DOHH2 (cell line): ENCODE results near the gene PTER.

Source experiments
- H3F3A ChIP-seq: fragments of 200-600 bp; sonication (generic), shearing (Covaris generic); 2 replicates; pipeline ENCODE4 v1.6.0; 2016; ENCODE audit warnings: antibody characterized with exemption, mild to moderate bottlenecking; ENCODE audit not compliant: control insufficient read depth, insufficient read depth
- H3K27ac ChIP-seq: fragments of 200-600 bp; sonication (generic); 2 replicates; pipeline ENCODE4 v1.5.1; 2014; ENCODE audit warnings: low read depth, mild to moderate bottlenecking, low read length, moderate library complexity
- H3K27me3 ChIP-seq: fragments of 200-600 bp; sonication (generic); 2 replicates; pipeline ENCODE4 v1.6.1; 2014; ENCODE audit warnings: mild to moderate bottlenecking, low read length, mixed read lengths; ENCODE audit not compliant: control insufficient read depth
- H3K36me3 ChIP-seq: fragments of 200-600 bp; sonication (generic); 2 replicates; pipeline ENCODE4 v1.6.1; 2014; ENCODE audit warnings: mild to moderate bottlenecking, low read length, moderate library complexity, mixed read lengths; ENCODE audit not compliant: control insufficient read depth
- H3K4me1 ChIP-seq: fragments of 200-600 bp; sonication (generic); 2 replicates; pipeline ENCODE4 v1.6.1; 2014; ENCODE audit warnings: mild to moderate bottlenecking, low read length, mixed read lengths; ENCODE audit not compliant: control insufficient read depth
- H3K4me2 ChIP-seq: fragments of 200-600 bp; sonication (generic); 2 replicates; pipeline ENCODE4 v1.6.0; 2014; ENCODE audit warnings: mild to moderate bottlenecking, low read length, moderate library complexity
- H3K4me3 ChIP-seq: fragments of 200-600 bp; sonication (generic); 2 replicates; pipeline ENCODE4 v1.5.1; 2014; ENCODE audit warnings: mild to moderate bottlenecking, low read length, mixed read lengths
- H3K79me2 ChIP-seq: fragments of 200-600 bp; sonication (generic); 2 replicates; pipeline ENCODE4 v1.6.1; 2014; ENCODE audit warnings: mild to moderate bottlenecking, low read length, mixed read lengths; ENCODE audit not compliant: control insufficient read depth
- H3K9me2 ChIP-seq: fragments of 200-600 bp; sonication (generic); replicated peaks from 2 replicates; pipeline ENCODE4 v1.6.1; 2014; ENCODE audit warnings: mild to moderate bottlenecking, low read length, mixed read lengths; ENCODE audit not compliant: control insufficient read depth
- H3K9me3 ChIP-seq: fragments of 200-600 bp; sonication (generic); 2 replicates; pipeline ENCODE4 v1.6.1; 2014; ENCODE audit warnings: antibody characterized with exemption, low read length, mixed read lengths; ENCODE audit not compliant: control insufficient read depth, insufficient read depth
- H4K20me1 ChIP-seq: fragments of 200-600 bp; sonication (generic); 2 replicates; pipeline ENCODE4 v1.6.0; 2014; ENCODE audit warnings: low read depth, mild to moderate bottlenecking, antibody characterized with exemption, low read length, moderate library complexity; ENCODE audit not compliant: control insufficient read depth, insufficient read depth
- CTCF ChIP-seq: fragments of 200-600 bp; sonication (generic); IDR thresholded peaks from one replicate; pipeline ENCODE4 v1.5.1; 2014; ENCODE audit warnings: antibody characterized with exemption, mild to moderate bottlenecking, low read depth, low read length; ENCODE audit not compliant: poor library complexity, severe bottlenecking
- EZH2phosphoT487 ChIP-seq: fragments of 200-600 bp; sonication (generic); IDR thresholded peaks from 2 replicates; pipeline ENCODE4 v1.6.1; 2017; ENCODE audit warnings: borderline replicate concordance, mild to moderate bottlenecking, antibody characterized with exemption, low read length, moderate library complexity, mixed read lengths

PTER gene

GRCh38 chr10:16481052-16481728 is 44.4 kb downstream of the PTER start:
- Histone ChIP-seq H3K27me3 (no peaks in the 10 kb centered on the region), H3K27ac (no peak overlapping the region), H3F3A (no peaks in the 10 kb centered on the region), H3K36me3 (peaks cover 3% of the 10 kb centered on the region), H3K4me1 (no peaks in the 10 kb centered on the region), H3K79me2 (no peaks in the 10 kb centered on the region), H3K4me3 (no peak overlapping the region), H4K20me1 (no peaks in the 10 kb centered on the region), H3K9me3 (no peaks in the 10 kb centered on the region), H3K9me2 (no peaks in the 10 kb centered on the region), H3K4me2 (no peak overlapping the region)
- no peak for TF ChIP-seq EZH2phosphoT487
- TF ChIP-seq CTCF: no peak

DNA sequence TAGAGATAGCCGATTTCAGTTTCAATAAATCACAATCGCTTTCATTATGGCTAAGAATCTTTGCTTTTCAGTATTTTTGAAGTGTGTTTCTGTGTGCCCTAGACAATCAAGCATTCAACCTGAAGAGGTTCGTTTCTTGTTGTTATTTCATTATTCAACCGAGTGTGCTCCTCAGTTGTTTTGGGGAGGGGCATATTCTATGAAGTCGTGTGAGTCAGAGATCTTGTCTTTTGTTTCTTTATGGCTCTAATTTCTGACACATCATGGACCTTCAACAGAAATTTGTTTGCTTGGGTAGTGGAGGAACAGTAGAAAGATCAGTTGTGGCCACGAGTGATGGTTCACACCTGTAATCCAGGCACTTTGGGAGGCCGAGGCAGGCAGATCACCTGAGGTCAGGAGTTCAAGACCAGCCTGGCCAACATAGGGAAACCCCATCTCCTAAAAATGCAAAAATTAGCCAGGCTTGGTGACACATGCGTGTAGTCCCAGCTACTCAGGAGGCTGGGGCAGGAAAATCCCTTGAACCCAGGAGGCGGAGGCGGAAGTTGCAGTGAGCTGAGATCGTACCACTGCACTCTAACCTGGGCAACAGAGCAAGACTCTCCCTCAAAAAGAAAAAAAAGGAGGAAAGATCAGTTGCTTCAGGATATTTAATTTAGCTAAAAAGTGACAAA is 46.6 kb downstream of the PTER start:
- no peaks in the 10 kb centered on the region for H3K4me1 ChIP-seq
- H3K79me2 ChIP-seq: no peaks in the 10 kb centered on the region
- H3F3A ChIP-seq: no peaks in the 10 kb centered on the region
- no peak overlapping the region for H3K4me3 ChIP-seq
- H3K27me3 ChIP-seq: no peaks in the 10 kb centered on the region
- no peaks in the 10 kb centered on the region for H4K20me1 ChIP-seq
- no peak overlapping the region for H3K4me2 ChIP-seq
- no peak overlapping the region for H3K27ac ChIP-seq
- H3K36me3 ChIP-seq: peaks cover 14% of the 10 kb centered on the region
- H3K9me3 ChIP-seq: no peaks in the 10 kb centered on the region
- no peak for TF ChIP-seq CTCF
- TF ChIP-seq EZH2phosphoT487: no peak
- no peaks in the 10 kb centered on the region for H3K9me2 ChIP-seq

GRCh38 chr10:16490511-16490910 is 53.7 kb downstream of the PTER start:
- Histone ChIP-seq H3K4me2 (no peak overlapping the region), H3K9me3 (no peaks in the 10 kb centered on the region), H3K36me3 (peaks cover 29% of the 10 kb centered on the region), H3K4me1 (no peaks in the 10 kb centered on the region), H3K79me2 (no peaks in the 10 kb centered on the region), H3K27ac (no peak overlapping the region), H3K27me3 (no peaks in the 10 kb centered on the region), H3K4me3 (no peak overlapping the region), H3F3A (no peaks in the 10 kb centered on the region), H3K9me2 (no peaks in the 10 kb centered on the region), H4K20me1 (no peaks in the 10 kb centered on the region)
- no peak for TF ChIP-seq EZH2phosphoT487
- TF ChIP-seq CTCF: no peak
